Renal cortical epithelial cell (primary cell): ENCODE measurements around the gene KIR3DL3. TPM values are rescaled to one million over a fixed set of nuclear protein-coding genes. Genes with fewer than 3 reads are reported as not detected.
"Not testable (repeated sequence)": the region's sequence is repeated elsewhere in the genome, so short reads cannot be mapped to it uniquely, and the experiment has no call there.

ENCODE experiments used
- DNase-seq: peaks from one replicate; pipeline ENCODE4 v3.0.0-alpha.2; 2011; ENCODE audit warnings: low read depth
- total RNA-seq: library from RNA; depleted of rRNA; stranded (reverse); fragments of >200 nt; gene quantifications from 2 replicates; pipeline ENCODE4 v1.2.3, GENCODE V29; 2014

Gene KIR3DL3
- total RNA-seq, 1 donor from 2014 or later: not detected

- DNase-seq: not testable (repeated sequence)
These were observed 54.7 kb downstream of the KIR3DL3 start for GRCh38 chr19:54778896-54779295.

GRCh38 chr19:54782916-54783315 lies 58.7 kb downstream of the KIR3DL3 start:
- DNase-seq: not testable (repeated sequence)

Other genes with a start within 250 kb of the KIR3DL3 start
- gene LAIR2, start 221.6 kb upstream of the KIR3DL3 start, total RNA-seq: not detected in 2 replicates
- not detected in 2 replicates for gene LILRA2, start 150.7 kb upstream of the KIR3DL3 start, total RNA-seq
- gene LILRA1, start 130.8 kb upstream of the KIR3DL3 start, total RNA-seq: not detected in 2 replicates
- gene LILRB1, start 94.0 kb upstream of the KIR3DL3 start, total RNA-seq: not detected in 2 replicates
- gene LILRB4, start 61.5 kb upstream of the KIR3DL3 start, total RNA-seq: not detected in 2 replicates
- gene KIR2DL3, start 14.1 kb downstream of the KIR3DL3 start, total RNA-seq: not detected in 2 replicates
- gene KIR2DL1, start 45.4 kb downstream of the KIR3DL3 start, total RNA-seq: not detected in 2 replicates
- gene KIR2DL4, start 79.2 kb downstream of the KIR3DL3 start, total RNA-seq: not detected in 2 replicates
- gene KIR3DL1, start 92.0 kb downstream of the KIR3DL3 start, total RNA-seq: not detected in 2 replicates
- gene KIR2DS4, start 108.2 kb downstream of the KIR3DL3 start, total RNA-seq: not detected in 2 replicates
- gene KIR3DL2, start 126.0 kb downstream of the KIR3DL3 start, total RNA-seq: not detected in 2 replicates
- gene FCAR, start 149.8 kb downstream of the KIR3DL3 start, total RNA-seq: not detected in 2 replicates
- not detected in 2 replicates for gene NCR1, start 181.7 kb downstream of the KIR3DL3 start, total RNA-seq
- not detected in 2 replicates for gene NLRP7, start 223.1 kb downstream of the KIR3DL3 start, total RNA-seq
- 6.3 and 15.3 TPM in 2 replicates for gene NLRP2, start 241.9 kb downstream of the KIR3DL3 start, total RNA-seq